Measurements from ENCODE around the gene MIOS. TPM values are rescaled to one million over a fixed set of nuclear protein-coding genes. Genes with fewer than 3 reads are reported as not detected.
A peak's percentile ranks its signal among the peaks of the same experiment; 100 is the strongest.

Gene MIOS
- polyA plus RNA-seq, 3 donors: 18.3 to 32.6 (median 20.2) TPM

DNA sequence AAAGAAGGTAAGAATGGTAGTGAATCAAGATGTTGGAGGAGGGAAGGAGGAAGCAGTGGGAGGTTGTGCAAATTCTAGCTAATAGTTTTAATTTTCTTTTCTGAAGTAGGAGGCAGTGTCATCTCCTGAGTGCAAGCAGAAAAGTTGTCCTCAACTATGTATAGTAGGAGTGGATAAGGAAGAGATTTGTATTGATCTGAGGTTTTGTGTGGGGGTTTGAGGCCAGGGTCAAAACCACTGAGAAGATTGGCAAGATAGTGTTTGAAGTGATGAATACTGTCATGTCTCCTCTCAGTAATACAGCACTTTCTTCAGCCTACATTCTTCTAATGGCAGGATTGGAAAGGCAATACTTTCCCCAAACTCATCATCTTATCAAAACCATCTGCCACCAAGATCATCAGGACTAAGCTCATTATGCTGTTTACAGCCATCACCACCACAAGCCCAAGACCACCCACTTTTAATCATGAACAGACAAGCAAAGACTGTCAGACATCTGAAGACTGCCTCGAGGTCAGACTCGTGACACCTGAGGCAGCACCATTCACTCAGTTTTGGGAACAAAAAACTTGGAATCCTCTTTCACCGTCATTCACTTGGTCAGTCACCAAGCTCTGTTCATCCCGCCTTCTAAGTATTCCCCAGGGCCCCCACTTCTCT, 1.5 kb upstream of the MIOS start:
- H3K4me1 Mint-ChIP-seq: peaks cover 28% of the 10 kb centered on the region
- Histone ChIP-seq H4K20me1 (ENCODE audit: insufficient read depth, low read length) (no peaks in the 10 kb centered on the region), H3K27me3 (ENCODE audit: control insufficient read depth in 2 of 2, insufficient read depth in 2 of 2, low read length in 2 of 2) (no peaks in the 10 kb centered on the region), H3K4me2 (replicated peaks; ENCODE audit: extremely low read depth, low read length, poor library complexity, severe bottlenecking) (no peak overlapping the region), H3K4me3 (replicated peaks in 1 of 3; ENCODE audit: low read depth in 2 of 3, low read length in 3 of 3) (no peak overlapping the region), H3K9me3 (replicated peaks in 1 of 2; ENCODE audit: control insufficient read depth in 1 of 2, insufficient read depth in 1 of 2, low read length in 2 of 2) (no peaks in the 10 kb centered on the region), H3K36me3 (replicated peaks in 1 of 2; ENCODE audit: control insufficient read depth in 1 of 2, insufficient read depth in 2 of 2, low read length in 2 of 2) (no peaks in the 10 kb centered on the region), H3K9ac (ENCODE audit: insufficient read depth, low read length, poor library complexity, severe bottlenecking) (no peak overlapping the region), H3K79me2 (ENCODE audit: insufficient read depth, low read length) (peaks cover 30% of the 10 kb centered on the region), H2AFZ (ENCODE audit: insufficient read depth, low read depth, low read length, poor library complexity, severe bottlenecking) (no peak overlapping the region), H3K27ac (ENCODE audit: low read depth in 1 of 2, low read length in 2 of 2) (no peak overlapping the region), H3K4me1 (ENCODE audit: control insufficient read depth in 1 of 2, insufficient read depth in 2 of 2, low read length in 2 of 2) (peaks cover 33 to 50% of the 10 kb centered on the region in 2 donors)
- intact Hi-C loops (cut with micrococcal nuclease): loop anchor here (10.0 kb wide), 4 partner anchors 80 to 400 kb away; partner anchors contain the start of genes UMAD1 (in 2 of the 2), C1GALT1 (in 1 of the 2) and GLCCI1 (in 1 of the 2)
- TF ChIP-seq, protein P1, sequence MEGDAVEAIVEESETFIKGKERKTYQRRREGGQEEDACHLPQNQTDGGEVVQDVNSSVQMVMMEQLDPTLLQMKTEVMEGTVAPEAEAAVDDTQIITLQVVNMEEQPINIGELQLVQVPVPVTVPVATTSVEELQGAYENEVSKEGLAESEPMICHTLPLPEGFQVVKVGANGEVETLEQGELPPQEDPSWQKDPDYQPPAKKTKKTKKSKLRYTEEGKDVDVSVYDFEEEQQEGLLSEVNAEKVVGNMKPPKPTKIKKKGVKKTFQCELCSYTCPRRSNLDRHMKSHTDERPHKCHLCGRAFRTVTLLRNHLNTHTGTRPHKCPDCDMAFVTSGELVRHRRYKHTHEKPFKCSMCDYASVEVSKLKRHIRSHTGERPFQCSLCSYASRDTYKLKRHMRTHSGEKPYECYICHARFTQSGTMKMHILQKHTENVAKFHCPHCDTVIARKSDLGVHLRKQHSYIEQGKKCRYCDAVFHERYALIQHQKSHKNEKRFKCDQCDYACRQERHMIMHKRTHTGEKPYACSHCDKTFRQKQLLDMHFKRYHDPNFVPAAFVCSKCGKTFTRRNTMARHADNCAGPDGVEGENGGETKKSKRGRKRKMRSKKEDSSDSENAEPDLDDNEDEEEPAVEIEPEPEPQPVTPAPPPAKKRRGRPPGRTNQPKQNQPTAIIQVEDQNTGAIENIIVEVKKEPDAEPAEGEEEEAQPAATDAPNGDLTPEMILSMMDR (IDR thresholded peaks at IDR 0.05): no peak
- no peaks in the 10 kb centered on the region for H3K27me3 Mint-ChIP-seq (ENCODE audit: low read depth in 3 of 3)
- H3K4me3 Mint-ChIP-seq: no peak overlapping the region
- 100% methylated on average over 4 of the region's 4 CpGs for WGBS (ENCODE audit: insufficient coverage)
- peak in 1 of 3 donors; percentile 7 for DNase-seq
- H3K27ac Mint-ChIP-seq: no peak overlapping the region
- H3K36me3 Mint-ChIP-seq: peaks cover 4 to 9% of the 10 kb centered on the region in 2 donors
- peaks cover 0 to 4% (median 0%) of the 10 kb centered on the region in 7 donors for H3K9me3 Mint-ChIP-seq

DNA sequence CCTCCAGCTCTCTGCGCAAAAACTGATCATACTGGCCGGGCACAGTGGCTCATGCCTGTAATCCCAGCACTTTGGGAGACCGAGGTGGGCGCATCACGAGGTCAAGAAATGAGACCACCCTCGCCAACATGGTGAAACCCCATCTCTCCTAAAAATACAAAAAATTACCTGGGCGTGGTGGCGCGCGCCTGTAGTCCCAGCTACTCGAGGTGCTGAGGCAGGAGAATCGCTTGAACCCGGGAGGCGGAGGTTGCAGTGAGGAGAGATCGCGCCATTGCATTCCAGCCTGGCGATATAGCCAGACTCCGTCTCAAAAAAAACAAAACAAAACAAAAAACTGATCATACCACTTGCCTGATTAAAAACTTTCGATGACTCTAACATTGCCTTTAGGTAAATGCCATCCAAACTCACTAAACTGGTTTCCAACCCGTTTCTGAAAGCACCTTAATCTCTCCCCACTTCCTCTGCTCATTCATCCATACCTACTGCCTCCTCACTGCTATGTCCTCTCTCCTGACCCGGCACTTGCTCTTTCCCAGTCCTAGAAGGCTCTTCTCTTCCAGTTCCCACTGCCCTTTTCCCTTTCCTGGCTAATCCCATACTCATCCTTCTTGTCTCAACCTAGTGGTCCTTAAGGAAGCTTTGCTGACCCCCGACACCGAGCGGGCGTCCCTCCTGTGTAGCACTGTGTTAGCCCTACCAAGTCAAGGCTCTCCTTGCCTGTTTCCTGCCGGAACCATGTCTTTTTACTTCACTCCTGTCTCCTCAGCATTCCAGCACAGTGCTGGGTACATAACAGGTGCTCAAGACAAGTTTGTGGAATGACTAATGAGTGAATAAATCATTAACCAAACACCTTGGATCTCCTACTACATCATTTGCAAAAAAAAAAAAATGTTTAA, 686 bp upstream of the MIOS start:
- intact Hi-C loops (cut with micrococcal nuclease): loop anchor here (10.0 kb wide), 4 partner anchors 79 to 399 kb away; partner anchors contain the start of genes UMAD1 (in 2 of the 2), C1GALT1 (in 1 of the 2) and GLCCI1 (in 1 of the 2)
- Histone ChIP-seq H3K79me2 (ENCODE audit: insufficient read depth, low read length) (peaks cover 38% of the 10 kb centered on the region), H3K4me2 (replicated peaks; ENCODE audit: extremely low read depth, low read length, poor library complexity, severe bottlenecking) (peak overlapping the region; percentile 79), H3K9ac (ENCODE audit: insufficient read depth, low read length, poor library complexity, severe bottlenecking) (peak overlapping the region; percentile 96), H3K4me1 (ENCODE audit: control insufficient read depth in 1 of 2, insufficient read depth in 2 of 2, low read length in 2 of 2) (peaks cover 33 to 51% of the 10 kb centered on the region in 2 donors), H3K36me3 (replicated peaks in 1 of 2; ENCODE audit: control insufficient read depth in 1 of 2, insufficient read depth in 2 of 2, low read length in 2 of 2) (no peaks in the 10 kb centered on the region), H3K27me3 (ENCODE audit: control insufficient read depth in 2 of 2, insufficient read depth in 2 of 2, low read length in 2 of 2) (no peaks in the 10 kb centered on the region), H3K9me3 (replicated peaks in 1 of 2; ENCODE audit: control insufficient read depth in 1 of 2, insufficient read depth in 1 of 2, low read length in 2 of 2) (no peaks in the 10 kb centered on the region), H4K20me1 (ENCODE audit: insufficient read depth, low read length) (no peaks in the 10 kb centered on the region), H2AFZ (ENCODE audit: insufficient read depth, low read depth, low read length, poor library complexity, severe bottlenecking) (peak overlapping the region; percentile 70), H3K27ac (ENCODE audit: low read depth in 1 of 2, low read length in 2 of 2) (peak overlapping the region; percentile 73 to 89), H3K4me3 (replicated peaks in 1 of 3; ENCODE audit: low read depth in 2 of 3, low read length in 3 of 3) (peak overlapping the region in 2 of 3 experiments; percentile 83 to 98)
- Mint-ChIP-seq H3K4me3 (no peak overlapping the region), H3K27me3 (ENCODE audit: low read depth in 3 of 3) (no peaks in the 10 kb centered on the region), H3K9me3 (no peaks in the 10 kb centered on the region), H3K4me1 (peaks cover 34% of the 10 kb centered on the region), H3K36me3 (peaks cover 9 to 12% of the 10 kb centered on the region in 2 donors), H3K27ac (no peak overlapping the region)
- WGBS (ENCODE audit: insufficient coverage): 94% methylated on average over 21 of the region's 26 CpGs
- peak in 1 of 3 donors; percentile 5 for DNase-seq
- TF ChIP-seq, protein P1 (IDR thresholded peaks at IDR 0.05): no peak
